Embryonic facial prominence (tissue), 1 donor: ENCODE results near the gene SLC12A3.
"Not testable (repeated sequence)": the region's sequence is repeated elsewhere in the genome, so short reads cannot be mapped to it uniquely, and the experiment has no call there.

Experiments used
- DNase-seq: peaks from one replicate; pipeline ENCODE4 v3.0.0-alpha.2; 2016; ENCODE audit errors: extremely low spot score

Gene SLC12A3

GRCh38 chr16:56919099-56919800 lies 54.2 kb downstream of the SLC12A3 start:
- no peak for DNase-seq

GRCh38 chr16:56921571-56921970 lies 56.6 kb downstream of the SLC12A3 start:
- DNase-seq: no peak

- no peak for DNase-seq
Measured at GRCh38 chr16:56923481-56924091, 58.6 kb downstream of the SLC12A3 start.

- no peak for DNase-seq
Measured at GRCh38 chr16:56927471-56927870, 62.5 kb downstream of the SLC12A3 start.

GRCh38 chr16:56929639-56930038 lies 64.6 kb downstream of the SLC12A3 start:
- DNase-seq: no peak

GRCh38 chr16:56930486-56931270 lies 65.7 kb downstream of the SLC12A3 start:
- no peak for DNase-seq

GRCh38 chr16:56931271-56931891 lies 66.4 kb downstream of the SLC12A3 start:
- peak; percentile 66 for DNase-seq

- peak; percentile 96 for DNase-seq
Measured at GRCh38 chr16:56931892-56932720, 67.1 kb downstream of the SLC12A3 start, which contains the start of gene HERPUD1. Gene HERPUD1 (plus strand): TSS chr16:56932142. CDS start chr16:56932245, 103 bp downstream.

- no peak for DNase-seq
Measured at GRCh38 chr16:56932721-56933619, 68.0 kb downstream of the SLC12A3 start.

GRCh38 chr16:56933828-56934598 lies 69.0 kb downstream of the SLC12A3 start:
- no peak for DNase-seq

GRCh38 chr16:56934599-56935145 lies 69.7 kb downstream of the SLC12A3 start:
- DNase-seq: not testable (repeated sequence)

- no peak for DNase-seq
Measured at GRCh38 chr16:56935201-56935600, 70.2 kb downstream of the SLC12A3 start.

GRCh38 chr16:56936491-56936890 lies 71.5 kb downstream of the SLC12A3 start:
- DNase-seq: no peak

GRCh38 chr16:56936950-56937349 lies 71.9 kb downstream of the SLC12A3 start:
- DNase-seq: no peak

GRCh38 chr16:56938664-56939513 lies 73.9 kb downstream of the SLC12A3 start:
- no peak for DNase-seq

GRCh38 chr16:56939801-56940200 lies 74.8 kb downstream of the SLC12A3 start:
- no peak for DNase-seq

- no peak for DNase-seq
Measured at GRCh38 chr16:56941092-56941491, 76.1 kb downstream of the SLC12A3 start.

GRCh38 chr16:56941856-56942331 lies 76.9 kb downstream of the SLC12A3 start:
- no peak for DNase-seq
